Body of pancreas (tissue), 4 donors: ENCODE results near the gene DDO. TPM values are rescaled to one million over a fixed set of nuclear protein-coding genes. Genes with fewer than 3 reads are reported as not detected.

Experiments used
- ATAC-seq: fragments of 150-250 bp; one replicate; pipeline ENCODE4 v1.9.1; 2016
- DNase-seq, 4 donors: peaks; one replicate each; pipeline ENCODE4 v3.0.0-alpha.2; 2019
- H3K27ac ChIP-seq, 4 donors: fragments of 200-600 bp; sonication (generic); 1 replicate in 3 of 4; 2 replicates in 1 of 4; pipeline versions ENCODE4 v1.5.1 to v1.6.1; 2016 to 2019; ENCODE audit warnings: mild to moderate bottlenecking in 1 of 4, mixed read lengths in 1 of 4, moderate library complexity in 1 of 4
- H3K27me3 ChIP-seq, 2 donors: fragments of 200-600 bp; sonication (generic); one replicate each; pipeline ENCODE4 v1.6.0; 2016; ENCODE audit warnings: mild to moderate bottlenecking in 1 of 2
- H3K36me3 ChIP-seq, 2 donors: fragments of 200-600 bp; sonication (generic); replicated peaks in 1 of 2; 2 replicates each; pipeline ENCODE4 v1.5.1; 2016; ENCODE audit warnings: low read depth in 2 of 2; ENCODE audit not compliant: insufficient read depth in 1 of 2
- H3K4me1 ChIP-seq: fragments of 200-600 bp; sonication (generic); one replicate; pipeline ENCODE4 v1.6.0; 2016
- H3K4me3 ChIP-seq, 2 donors: fragments of 200-600 bp; sonication (generic); 1 replicate in 1 of 2; 2 replicates in 1 of 2; pipeline ENCODE4 v1.5.1; 2016 to 2019
- H3K9me3 ChIP-seq, 3 donors: fragments of 200-600 bp; sonication (generic); 1 replicate in 2 of 3; 2 replicates in 1 of 3; pipeline ENCODE4 v1.5.1; 2016
- CTCF ChIP-seq, 7 experiments: fragments of 450-650 bp in 4 of 7; fragments of 200-600 bp in 3 of 7; sonication (generic) in 3 of 7; IDR thresholded peaks; one replicate each; pipeline ENCODE4 v1.5.1; 2016 to 2019; ENCODE audit warnings: antibody characterized with exemption in 7 of 7
- POLR2A ChIP-seq, 3 donors: fragments of 450-650 bp; IDR thresholded peaks; one replicate each; pipeline ENCODE4 v1.6.1; 2016; ENCODE audit warnings: antibody characterized with exemption in 3 of 3, mild to moderate bottlenecking in 2 of 3
- WGBS, 2 donors: methylation state at CpG; one replicate each; pipeline ENCODE4 v1.1.5; 2017; 5-methylcytosine and 5-hydroxymethylcytosine counted together
- intact Hi-C: fragments of 100-400 bp; cut with DNase I; formaldehyde crosslinking; loops from one replicate; pipeline ENCODE4 v1.15.1; 2023
- total RNA-seq, 2 donors: library from RNA; depleted of rRNA; stranded (reverse); fragments of >200 nt; gene quantifications; one replicate each; pipeline ENCODE4 v1.1.0, GENCODE V29; 2016

Gene DDO
- total RNA-seq, 2 donors from 2014 or later = 1.3 TPM; not detected in 1

- Histone ChIP-seq H3K27ac (no peak overlapping the region), H3K36me3 (no peaks in the 10 kb centered on the region), H3K9me3 (no peaks in the 10 kb centered on the region), H3K4me1 (no peaks in the 10 kb centered on the region), H3K4me3 (no peak overlapping the region), H3K27me3 (no peaks in the 10 kb centered on the region)
- WGBS, 2 donors = 89% methylated on average over 3 of the region's 3 CpGs
- no peak for DNase-seq
- ATAC-seq = no peak
- no peak for TF ChIP-seq CTCF (IDR thresholded peaks at IDR 0.05)
- no peak for TF ChIP-seq POLR2A (IDR thresholded peaks at IDR 0.05)
- intact Hi-C loops = no loop called here
Observed at GRCh38 chr6:110447761-110448160, 32.4 kb upstream of the DDO start.

GRCh38 chr6:110446405-110446804 is 31.0 kb upstream of the DDO start:
- H3K27me3 ChIP-seq = no peaks in the 10 kb centered on the region
- no peak overlapping the region for H3K4me3 ChIP-seq
- WGBS, 2 donors = 54 to 61% methylated on average over 4 of the region's 4 CpGs
- no peaks in the 10 kb centered on the region for H3K36me3 ChIP-seq
- H3K4me1 ChIP-seq = no peaks in the 10 kb centered on the region
- H3K9me3 ChIP-seq = no peaks in the 10 kb centered on the region
- TF ChIP-seq CTCF (IDR thresholded peaks at IDR 0.05) = no peak
- TF ChIP-seq POLR2A (IDR thresholded peaks at IDR 0.05) = no peak
- no peak overlapping the region for H3K27ac ChIP-seq
- intact Hi-C loops = no loop called here
- DNase-seq (no peak), ATAC-seq (no peak)

- 69 to 74% methylated on average over 4 of the region's 4 CpGs for WGBS, 2 donors
Observed at GRCh38 chr6:110440026-110440425, 24.7 kb upstream of the DDO start.

GRCh38 chr6:110439356-110439755 is 24.0 kb upstream of the DDO start:
- Histone ChIP-seq H3K4me3 (no peak overlapping the region), H3K27ac (no peak overlapping the region), H3K27me3 (no peaks in the 10 kb centered on the region), H3K9me3 (no peaks in the 10 kb centered on the region), H3K36me3 (no peaks in the 10 kb centered on the region), H3K4me1 (no peaks in the 10 kb centered on the region)
- 60% methylated on average over 5 of the region's 5 CpGs for WGBS, 2 donors
- DNase-seq (no peak), ATAC-seq (no peak)
- TF ChIP-seq CTCF (IDR thresholded peaks at IDR 0.05) (no peak), POLR2A (IDR thresholded peaks at IDR 0.05) (no peak)
- intact Hi-C loops = no loop called here

More at GRCh38 chr6:110440026-110440425, 24.7 kb upstream of the DDO start:
- H3K9me3 ChIP-seq = no peaks in the 10 kb centered on the region
- H3K27me3 ChIP-seq = no peaks in the 10 kb centered on the region
- no peaks in the 10 kb centered on the region for H3K36me3 ChIP-seq
- ATAC-seq (no peak), DNase-seq (no peak)
- no peak overlapping the region for H3K4me3 ChIP-seq
- TF ChIP-seq CTCF (IDR thresholded peaks at IDR 0.05) = no peak
- TF ChIP-seq POLR2A (IDR thresholded peaks at IDR 0.05) = no peak
- no peak overlapping the region for H3K27ac ChIP-seq
- no peaks in the 10 kb centered on the region for H3K4me1 ChIP-seq
- intact Hi-C loops = no loop called here

GRCh38 chr6:110434961-110435602 is 19.7 kb upstream of the DDO start:
- H3K9me3 ChIP-seq = no peaks in the 10 kb centered on the region
- 73 to 82% methylated on average over 7 of the region's 7 CpGs for WGBS, 2 donors
- no peaks in the 10 kb centered on the region for H3K4me1 ChIP-seq
- H3K4me3 ChIP-seq = no peak overlapping the region
- DNase-seq (no peak), ATAC-seq (no peak)
- intact Hi-C loops = no loop called here
- no peak overlapping the region for H3K27ac ChIP-seq
- TF ChIP-seq POLR2A (IDR thresholded peaks at IDR 0.05) = no peak
- no peak for TF ChIP-seq CTCF (IDR thresholded peaks at IDR 0.05)
- no peaks in the 10 kb centered on the region for H3K27me3 ChIP-seq
- H3K36me3 ChIP-seq = no peaks in the 10 kb centered on the region
